ENCODE results near the gene FGF2.
"Not testable (repeated sequence)": the region's sequence is repeated elsewhere in the genome, so short reads cannot be mapped to it uniquely, and the experiment has no call there.

FGF2 gene

DNA sequence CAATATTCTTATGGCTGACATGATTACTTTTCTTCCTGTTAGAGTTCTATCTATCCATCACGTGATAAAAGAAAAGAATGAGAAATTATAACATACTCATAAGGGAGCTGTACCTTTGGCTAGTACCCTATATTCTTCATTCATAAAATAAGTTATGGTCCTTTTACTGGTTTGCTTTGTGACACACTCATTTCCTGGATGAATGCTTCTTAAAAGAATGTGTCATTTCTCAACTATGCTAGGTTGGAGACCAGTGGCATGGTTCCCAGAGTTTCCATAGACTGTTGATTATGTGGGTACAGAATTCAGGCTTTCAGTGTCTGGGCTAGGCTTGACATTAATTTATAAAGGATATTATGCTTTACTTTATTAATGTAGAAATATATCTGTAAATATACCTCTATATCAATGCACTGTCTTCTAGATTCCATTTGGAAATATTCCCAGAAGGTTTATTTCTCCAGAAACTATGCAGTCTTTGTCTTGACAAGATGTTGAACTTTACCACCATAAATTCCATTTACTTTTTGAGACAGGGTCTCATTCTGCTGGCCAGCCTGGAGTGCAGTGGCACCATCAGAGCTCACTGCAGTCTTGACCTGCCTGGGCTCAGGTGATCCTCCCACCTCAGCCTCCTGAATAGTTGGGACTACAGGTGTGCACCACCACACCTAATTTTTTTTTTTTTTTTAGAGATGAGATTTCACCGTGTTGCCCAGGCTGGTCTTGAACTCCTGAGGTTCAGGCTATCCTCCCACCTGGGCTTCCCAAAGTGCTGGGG lies 71.9 kb downstream of the FGF2 start:
- DNase-seq = no peak

GRCh38 chr4:122899682-122900081 lies 73.1 kb downstream of the FGF2 start:
- DNase-seq = no peak

DNA sequence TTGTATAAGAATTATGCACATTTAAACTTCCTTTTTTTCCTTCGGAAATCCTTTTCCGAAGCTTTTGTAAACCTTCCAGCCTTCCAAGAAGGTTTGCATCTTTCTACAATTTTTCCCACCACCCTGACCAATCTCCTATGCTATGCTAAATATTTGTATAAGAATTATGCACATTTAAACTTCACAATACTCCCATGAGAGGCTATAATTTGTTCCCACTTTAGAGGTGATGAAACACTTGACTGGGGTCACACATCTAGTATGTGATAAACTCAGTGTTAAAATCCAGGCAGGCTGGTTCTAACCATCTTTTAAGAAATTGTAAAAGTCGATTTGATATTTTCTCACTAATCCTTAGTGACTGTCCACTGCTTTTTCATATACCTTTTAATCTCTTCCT lies 73.7 kb downstream of the FGF2 start:
- no peak for DNase-seq

GRCh38 chr4:122901247-122902010 lies 74.8 kb downstream of the FGF2 start:
- no peak for DNase-seq

- DNase-seq = no peak
Measured at GRCh38 chr4:122903766-122904288, 77.2 kb downstream of the FGF2 start.

DNA sequence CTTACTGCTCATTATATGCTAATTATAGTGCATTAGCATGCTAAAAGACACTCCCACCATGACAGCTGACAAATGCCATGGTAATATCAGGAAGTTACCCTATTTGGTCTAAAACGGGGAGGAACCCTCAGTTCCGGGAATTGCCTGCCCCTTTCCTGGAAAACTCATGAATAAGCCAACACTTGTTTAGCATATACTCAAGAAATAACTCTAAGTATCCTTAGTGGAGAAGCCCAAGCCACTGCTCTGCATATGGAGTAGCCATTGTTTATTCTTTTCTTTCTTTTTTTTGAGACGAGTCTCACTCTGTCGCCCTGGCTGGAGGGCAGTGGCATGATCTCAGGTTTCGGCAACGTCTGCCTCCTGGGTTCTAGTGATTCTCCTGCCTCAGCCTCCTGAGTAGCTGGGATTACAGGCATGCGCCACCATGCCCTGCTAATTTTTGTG lies 80.3 kb downstream of the FGF2 start:
- DNase-seq = no peak

GRCh38 chr4:122908223-122908622 lies 81.6 kb downstream of the FGF2 start:
- no peak for DNase-seq

DNA sequence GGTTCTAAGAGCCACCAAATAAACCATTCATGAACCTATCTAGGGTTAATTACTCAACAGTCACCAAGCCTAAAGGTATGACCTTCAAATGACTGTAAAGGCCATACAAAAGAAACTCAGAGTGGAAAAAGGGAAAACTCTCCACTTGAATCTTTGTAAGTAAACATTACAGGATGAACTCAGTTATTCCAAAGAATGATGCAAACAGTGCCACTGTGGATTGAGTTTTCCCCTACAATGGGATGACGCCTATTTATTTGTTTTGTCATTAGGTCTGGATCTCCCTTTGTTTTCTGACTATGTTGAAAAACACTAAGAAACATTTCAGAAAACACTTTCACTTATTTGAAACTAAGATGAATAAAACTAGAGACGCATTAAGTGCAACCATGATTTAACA lies 83.1 kb downstream of the FGF2 start:
- DNase-seq = no peak

DNA sequence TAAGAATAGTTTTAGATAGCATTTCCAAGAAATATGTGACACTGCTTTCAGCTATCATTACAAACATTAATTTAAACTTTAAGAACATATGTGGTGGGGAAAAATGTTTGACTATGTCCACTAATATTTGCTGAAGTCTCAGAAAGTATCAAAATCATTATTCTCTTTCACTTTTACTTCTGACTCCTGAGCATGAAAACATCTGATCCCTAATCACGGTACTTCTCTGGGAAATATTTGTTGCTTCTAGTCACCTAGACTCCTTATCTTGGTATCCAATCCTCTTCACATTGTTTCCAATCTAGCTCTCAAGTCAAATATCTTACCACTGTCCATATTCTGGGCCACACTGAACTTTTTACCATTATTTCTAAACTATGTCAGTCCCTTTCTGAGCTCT lies 85.0 kb downstream of the FGF2 start:
- DNase-seq = no peak

- DNase-seq = no peak
Measured at GRCh38 chr4:122912810-122913575, 86.4 kb downstream of the FGF2 start.

GRCh38 chr4:122914292-122914904 lies 87.8 kb downstream of the FGF2 start:
- DNase-seq = no peak

- DNase-seq = no peak
Measured at GRCh38 chr4:122914938-122915337, 88.3 kb downstream of the FGF2 start.

DNA sequence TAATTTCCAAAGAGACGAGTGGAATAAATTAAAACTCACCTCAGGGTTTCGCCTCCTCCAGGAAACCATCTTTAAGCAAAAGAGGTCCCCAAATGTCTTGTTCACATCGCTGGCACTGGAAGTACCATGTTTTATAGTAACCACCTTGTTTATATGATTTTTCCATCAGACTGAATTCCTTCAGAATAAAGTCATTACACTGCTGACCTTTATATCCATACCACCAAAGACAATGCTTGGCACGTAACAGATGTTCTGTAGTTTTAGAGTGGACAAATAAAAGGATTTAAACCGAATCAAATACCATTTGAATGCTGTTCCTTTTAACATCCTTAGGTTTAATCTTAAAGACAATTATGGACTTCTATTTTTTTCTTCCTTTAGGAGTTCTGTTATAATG lies 91.1 kb downstream of the FGF2 start:
- DNase-seq = no peak

GRCh38 chr4:122920473-122920872 lies 93.8 kb downstream of the FGF2 start:
- no peak for DNase-seq

GRCh38 chr4:122921300-122921699 lies 94.7 kb downstream of the FGF2 start:
- no peak for DNase-seq

DNA sequence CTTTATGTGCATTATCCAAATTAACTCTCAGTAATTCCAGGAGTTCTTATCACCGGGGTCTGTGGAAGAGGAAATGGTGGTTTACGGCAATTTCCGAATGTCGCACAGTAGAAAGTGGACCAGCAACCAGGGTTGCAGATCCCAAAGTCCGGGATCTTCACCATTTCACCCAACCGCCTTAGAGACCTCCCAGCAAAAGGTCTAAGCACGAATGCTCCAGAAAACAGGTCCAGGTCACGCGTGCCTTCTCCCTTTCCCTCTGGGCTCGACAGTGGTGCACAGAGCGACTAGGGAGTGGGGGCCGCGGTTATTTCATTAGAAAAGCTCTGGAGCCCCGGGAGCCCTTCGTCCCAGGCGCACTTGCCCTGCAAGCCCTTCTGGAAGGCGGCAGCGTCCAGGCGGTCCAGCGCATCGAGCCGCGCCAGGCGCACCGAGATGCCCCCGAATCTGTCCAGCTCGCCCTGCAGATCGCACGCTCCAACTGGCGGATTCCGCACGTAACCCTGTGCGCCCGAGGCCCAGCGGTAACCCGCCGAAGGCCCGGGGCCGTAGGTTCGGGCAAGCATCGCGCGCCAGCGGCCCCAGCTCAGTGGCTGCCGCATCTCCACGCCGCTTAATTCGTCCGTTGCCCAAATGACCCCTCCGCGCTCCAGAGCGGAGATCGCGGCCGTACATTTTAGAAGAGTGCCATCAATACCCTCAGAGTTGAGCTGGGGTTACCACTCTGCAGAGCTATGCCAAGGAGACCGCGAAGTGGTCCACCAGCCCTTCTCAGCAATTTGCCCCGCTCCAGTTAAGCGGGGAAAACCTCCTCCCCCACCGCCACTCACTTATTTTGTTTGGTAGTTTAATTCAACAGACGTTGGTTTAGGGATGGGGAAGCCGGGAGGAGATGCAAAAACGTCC lies 95.6 kb downstream of the FGF2 start, which contains the start of gene NUDT6:
Gene NUDT6 (minus strand): TSS at position 627 of the 906 bp plus-strand sequence. CDS start 25 bp downstream, at position 602.
- peak; percentile 26 for DNase-seq

DNA sequence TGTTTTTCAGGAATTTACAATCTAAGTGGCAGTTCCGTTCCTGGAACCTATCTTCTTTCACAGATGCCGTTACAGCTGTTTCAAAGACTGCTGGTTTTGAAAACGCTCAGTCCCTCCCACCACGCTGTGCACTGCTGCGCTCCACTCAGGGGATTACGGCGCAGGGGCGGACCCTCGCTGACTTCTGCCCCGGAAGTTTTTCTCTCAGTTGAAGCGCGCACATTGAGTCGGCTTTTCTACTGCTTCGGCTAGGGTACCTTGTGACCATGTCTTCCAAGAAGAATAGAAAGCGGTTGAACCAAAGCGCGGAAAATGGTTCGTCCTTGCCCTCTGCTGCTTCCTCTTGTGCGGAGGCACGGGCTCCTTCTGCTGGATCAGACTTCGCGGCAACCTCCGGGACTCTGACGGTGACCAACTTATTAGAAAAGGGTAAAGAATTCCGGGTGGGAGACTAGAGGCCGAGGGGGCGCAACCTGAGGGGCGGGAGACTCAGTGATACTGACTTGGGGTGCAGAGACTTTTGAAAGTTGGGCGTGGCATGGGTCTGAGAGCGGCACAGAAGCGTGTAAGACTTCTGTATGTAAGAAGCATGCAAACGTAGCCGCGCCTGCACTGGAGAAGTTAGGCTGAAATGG lies 96.4 kb downstream of the FGF2 start:
- DNase-seq = peak; percentile 80

- DNase-seq = no peak
Measured at GRCh38 chr4:122928930-122929329, 102.3 kb downstream of the FGF2 start.

DNA sequence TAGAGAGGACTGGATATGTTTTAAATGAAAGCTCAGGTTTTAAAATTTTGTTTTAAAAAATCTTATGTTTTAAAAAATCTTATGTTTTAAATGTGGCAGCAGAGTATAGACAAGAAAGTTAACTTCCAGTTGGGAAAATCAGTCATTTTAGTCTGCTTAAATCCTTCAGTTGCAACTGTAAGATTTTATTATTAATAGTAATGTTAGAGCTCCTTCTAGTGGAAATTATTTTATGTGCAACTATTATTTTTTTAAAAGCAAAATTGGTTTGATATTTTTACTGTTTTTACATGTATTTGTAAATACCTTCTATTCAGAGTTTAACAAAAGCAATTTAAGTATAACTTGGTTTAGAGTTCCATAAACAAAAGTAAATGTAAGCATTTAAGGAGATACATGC lies 104.2 kb downstream of the FGF2 start:
- no peak for DNase-seq

DNA sequence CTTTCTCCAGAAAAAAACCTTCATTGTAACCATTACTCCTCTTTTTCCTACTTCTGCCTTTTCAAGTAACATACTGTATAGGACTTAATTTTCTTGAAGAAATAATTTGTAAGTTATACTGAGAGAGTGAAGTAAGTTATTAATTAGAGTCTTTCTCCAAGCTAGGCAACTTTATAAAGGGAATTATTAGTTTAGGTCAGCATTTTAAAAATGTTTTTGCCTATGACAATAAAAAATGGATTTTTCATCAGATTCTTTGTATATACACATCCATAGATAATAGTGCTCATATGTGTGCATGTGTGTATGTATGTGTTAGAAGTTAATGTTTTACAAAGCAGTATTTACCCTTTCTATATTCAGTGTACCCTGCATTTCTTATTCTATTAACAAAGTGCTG lies 106.1 kb downstream of the FGF2 start:
- no peak for DNase-seq

DNA sequence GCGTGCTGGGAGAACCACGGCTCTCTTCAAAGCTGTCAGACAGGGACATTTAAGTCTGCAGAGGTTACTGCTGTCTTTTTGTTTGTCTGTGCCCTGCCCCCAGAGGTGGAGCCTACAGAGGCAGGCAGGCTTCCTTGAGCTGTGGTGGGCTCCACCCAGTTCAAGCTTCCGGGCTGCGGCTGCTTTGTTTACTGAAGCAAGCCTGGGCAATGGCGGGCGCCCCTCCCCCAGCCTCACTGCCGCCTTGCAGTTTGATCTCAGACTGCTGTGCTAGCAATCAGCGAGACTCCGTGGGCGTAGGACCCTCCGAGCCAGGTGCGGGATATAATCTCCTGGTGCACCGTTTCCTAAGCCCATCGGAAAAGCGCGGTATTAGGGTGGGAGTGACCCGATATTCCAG lies 118.5 kb downstream of the FGF2 start:
- DNase-seq = not testable (repeated sequence)
